Left lung (tissue), 10 donors: Measurements from ENCODE around the gene RAP1A. TPM values are rescaled to one million over a fixed set of nuclear protein-coding genes. Genes with fewer than 3 reads are reported as not detected.
A peak's percentile ranks its signal among the peaks of the same experiment; 100 is the strongest.

Source experiments
- ATAC-seq: fragments of 200-7000 bp; cut with Tn5 transposase; one replicate; pipeline ENCODE4 v1.9.1; 2020; ENCODE audit warnings: moderate library complexity
- DNase-seq, 4 donors: peaks; one replicate each; pipeline ENCODE4 v3.0.0-alpha.2; 2013 to 2020
- H3K27ac ChIP-seq, 2 donors: fragments of 200-600 bp; sonication (generic) in 1 of 2; one replicate each; pipeline versions ENCODE4 v1.5.0 to v1.8.0; 2020 to 2021
- H3K27me3 ChIP-seq, 2 donors: fragments of 200-600 bp; sonication (generic) in 1 of 2; one replicate each; pipeline versions ENCODE4 v1.5.0 to v1.8.0; 2020 to 2021
- H3K36me3 ChIP-seq, 2 donors: fragments of 200-600 bp; sonication (generic) in 1 of 2; one replicate each; pipeline versions ENCODE4 v1.5.0 to v1.8.0; 2020 to 2021
- H3K4me1 ChIP-seq, 2 donors: fragments of 200-600 bp; one replicate each; pipeline ENCODE4 v1.8.0; 2021
- H3K4me3 ChIP-seq, 2 donors: fragments of 200-600 bp; sonication (generic) in 1 of 2; one replicate each; pipeline versions ENCODE4 v1.5.0 to v1.8.0; 2020 to 2021; ENCODE audit warnings: mild to moderate bottlenecking in 1 of 2
- H3K9me3 ChIP-seq, 2 donors: fragments of 200-600 bp; sonication (generic) in 1 of 2; one replicate each; pipeline versions ENCODE4 v1.5.0 to v1.8.0; 2020 to 2021
- CTCF ChIP-seq, 2 donors: fragments of 200-600 bp; sonication (generic) in 1 of 2; IDR thresholded peaks; one replicate each; pipeline versions ENCODE4 v1.5.0 to v1.8.0; 2021; ENCODE audit warnings: antibody characterized with exemption in 2 of 2
- intact Hi-C, 2 donors: fragments of 100-400 bp; cut with DNase I; formaldehyde crosslinking; loops; one replicate each; pipeline versions ENCODE4 v1.11.2 to v1.14.2; 2022
- polyA plus RNA-seq, 6 donors: library from polyadenylated mRNA; unstranded; fragments of 120-200 nt; gene quantifications; one replicate each; pipeline ENCODE4 v1.2.1, GENCODE V29; 2013; ENCODE audit not compliant: insufficient read length in 6 of 6
- total RNA-seq, 2 donors: library from RNA; stranded (reverse); fragmentation: NEBNext Ultra II Directional; extraction: Animal tissue kit (Norgen Biotek cat#: 25700); gene quantifications; one replicate each; pipeline ENCODE4 v1.2.1, GENCODE V29; 2021
- donor health status: DM: no; HTN: yes; CAD: no.
- donor health status: DM: no; HTN: no; CAD: no.

RAP1A gene
- total and polyA plus RNA-seq, 8 donors, result 68.2 to 121 (median 82.4) TPM

GRCh38 chr1:111751906-111752575 is 132.5 kb downstream of the RAP1A start:
- intact Hi-C loops, result loop anchor here in 1 of 2 donors (10.0 kb wide), 1 partner anchor 247 kb away; the partner anchor contains the start of genes ADORA3 and TMIGD3
- TF ChIP-seq CTCF (IDR thresholded peaks at IDR 0.05), result no peak
- no peak overlapping the region for H3K4me3 ChIP-seq
- no peak overlapping the region for H3K27ac ChIP-seq
- peaks cover 11 to 18% of the 10 kb centered on the region in 2 donors for H3K4me1 ChIP-seq
- DNase-seq, result no peak
- no peak for ATAC-seq
- no peaks in the 10 kb centered on the region for H3K27me3 ChIP-seq
- no peaks in the 10 kb centered on the region for H3K9me3 ChIP-seq
- H3K36me3 ChIP-seq, result no peaks in the 10 kb centered on the region

- TF ChIP-seq CTCF (IDR thresholded peaks at IDR 0.05), result no peak
- Histone ChIP-seq H3K4me1 (peaks cover 12 to 28% of the 10 kb centered on the region in 2 donors), H3K27ac (peak overlapping the region; percentile 92 to 95), H3K27me3 (no peaks in the 10 kb centered on the region), H3K36me3 (peaks cover 0 to 10% of the 10 kb centered on the region in 2 donors), H3K4me3 (peak overlapping the region; percentile 63 to 78), H3K9me3 (no peaks in the 10 kb centered on the region)
- peak; percentile 33 for ATAC-seq
- peak; percentile 44 to 76 (median 50) for DNase-seq
- intact Hi-C loops, result loop anchor here in 1 of 2 donors (10.0 kb wide), 1 partner anchor 250 kb away; the partner anchor contains the start of genes ADORA3 and TMIGD3
Observed at GRCh38 chr1:111754984-111755330, 135.4 kb downstream of the RAP1A start.

- Histone ChIP-seq H3K27me3 (no peaks in the 10 kb centered on the region), H3K27ac (peak within 1 kb of the TSS; percentile 92 to 95), H3K9me3 (no peaks in the 10 kb centered on the region), H3K36me3 (peaks cover 0 to 15% of the 10 kb centered on the region in 2 donors), H3K4me1 (peaks cover 12 to 28% of the 10 kb centered on the region in 2 donors), H3K4me3 (peak within 1 kb of the TSS; percentile 63 to 78)
- ATAC-seq (peak; percentile 99), DNase-seq (peak; percentile 94 to 99 (median 98))
- peak; percentile 80 to 83 for TF ChIP-seq CTCF (IDR thresholded peaks at IDR 0.05)
- intact Hi-C loops, result loop anchor here in 1 of 2 donors (10.0 kb wide), 1 partner anchor 251 kb away; the partner anchor contains the start of genes ADORA3 and TMIGD3
Observed at GRCh38 chr1:111755331-111756123, 135.9 kb downstream of the RAP1A start, which contains the start of gene DDX20. TSS of gene DDX20 (plus strand) at chr1:111755901. CDS start at chr1:111755925, 24 bp downstream.

- intact Hi-C loops, result loop anchor here in 1 of 2 donors (10.0 kb wide), 1 partner anchor 251 kb away; the partner anchor contains the start of genes ADORA3 and TMIGD3
- no peaks in the 10 kb centered on the region for H3K27me3 ChIP-seq
- H3K4me1 ChIP-seq, result peaks cover 12 to 28% of the 10 kb centered on the region in 2 donors
- peak overlapping the region; percentile 92 to 95 for H3K27ac ChIP-seq
- DNase-seq, result no peak
- ATAC-seq, result peak; percentile 33
- TF ChIP-seq CTCF (IDR thresholded peaks at IDR 0.05), result no peak
- peaks cover 0 to 21% of the 10 kb centered on the region in 2 donors for H3K36me3 ChIP-seq
- peak overlapping the region; percentile 63 to 78 for H3K4me3 ChIP-seq
- no peaks in the 10 kb centered on the region for H3K9me3 ChIP-seq
Observed at GRCh38 chr1:111756124-111756513, 136.5 kb downstream of the RAP1A start.
